Measurements from ENCODE around the gene APOF. TPM values are rescaled to one million over a fixed set of nuclear protein-coding genes. Genes with fewer than 3 reads are reported as not detected.
"Not testable (repeated sequence)": the region's sequence is repeated elsewhere in the genome, so short reads cannot be mapped to it uniquely, and the experiment has no call there.

The APOF gene
- total RNA-seq, 2 donors from 2014 or later: not detected

DNA sequence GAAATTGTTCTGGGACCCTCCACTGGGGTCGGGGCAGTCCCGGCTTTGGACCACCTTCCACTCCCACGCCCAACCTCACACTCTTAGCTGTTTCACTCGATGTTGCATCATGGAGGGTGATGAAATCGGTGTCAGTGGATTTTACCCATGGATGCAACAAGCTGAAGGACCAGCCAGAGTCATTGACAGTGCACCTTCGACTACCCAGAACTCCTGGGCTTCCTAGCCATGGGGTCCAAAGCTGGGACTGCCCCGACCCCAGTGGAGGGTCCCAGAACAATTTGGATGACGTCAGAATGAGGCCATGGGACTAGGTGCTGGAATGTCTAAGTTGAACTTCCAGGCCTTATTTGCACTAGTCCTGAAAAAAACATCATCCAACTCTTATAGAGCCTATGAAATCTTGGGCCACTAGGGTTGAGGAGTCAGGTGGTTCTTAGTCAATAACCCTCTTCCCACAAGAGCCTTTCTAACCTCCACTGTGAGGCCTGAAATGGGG is 24.9 kb downstream of the APOF start:
- Histone ChIP-seq H3K9ac (ENCODE audit: extremely low read depth, low read length, poor library complexity, severe bottlenecking) (no peak overlapping the region), H3K9me3 (ENCODE audit: control insufficient read depth, low read length) (no peaks in the 10 kb centered on the region), H3K27me3 (ENCODE audit: control insufficient read depth, insufficient read depth, low read length, poor library complexity, severe bottlenecking) (no peaks in the 10 kb centered on the region), H3K4me3 (ENCODE audit: low read length) (no peak overlapping the region), H3K27ac (ENCODE audit: low read depth, low read length) (no peak overlapping the region), H3K4me1 (ENCODE audit: control insufficient read depth, insufficient read depth, low read length) (no peaks in the 10 kb centered on the region), H3K36me3 (ENCODE audit: control insufficient read depth, insufficient read depth, low read length) (peaks cover 6% of the 10 kb centered on the region)
- 87 to 95% methylated on average over 8 of the region's 8 CpGs for WGBS, 2 experiments (ENCODE audit: insufficient coverage in 1 of 2, insufficient read length in 1 of 2)
- DNase-seq: no peak
- Mint-ChIP-seq H3K36me3 (ENCODE audit: low read depth) (peaks cover 4% of the 10 kb centered on the region), H3K27me3 (ENCODE audit: insufficient read depth) (no peaks in the 10 kb centered on the region), H3K9me3 (no peaks in the 10 kb centered on the region), H3K27ac (peak overlapping the region; percentile 48), H3K4me3 (no peak overlapping the region), H3K4me1 (peaks cover 23% of the 10 kb centered on the region)
- TF ChIP-seq, protein P1, sequence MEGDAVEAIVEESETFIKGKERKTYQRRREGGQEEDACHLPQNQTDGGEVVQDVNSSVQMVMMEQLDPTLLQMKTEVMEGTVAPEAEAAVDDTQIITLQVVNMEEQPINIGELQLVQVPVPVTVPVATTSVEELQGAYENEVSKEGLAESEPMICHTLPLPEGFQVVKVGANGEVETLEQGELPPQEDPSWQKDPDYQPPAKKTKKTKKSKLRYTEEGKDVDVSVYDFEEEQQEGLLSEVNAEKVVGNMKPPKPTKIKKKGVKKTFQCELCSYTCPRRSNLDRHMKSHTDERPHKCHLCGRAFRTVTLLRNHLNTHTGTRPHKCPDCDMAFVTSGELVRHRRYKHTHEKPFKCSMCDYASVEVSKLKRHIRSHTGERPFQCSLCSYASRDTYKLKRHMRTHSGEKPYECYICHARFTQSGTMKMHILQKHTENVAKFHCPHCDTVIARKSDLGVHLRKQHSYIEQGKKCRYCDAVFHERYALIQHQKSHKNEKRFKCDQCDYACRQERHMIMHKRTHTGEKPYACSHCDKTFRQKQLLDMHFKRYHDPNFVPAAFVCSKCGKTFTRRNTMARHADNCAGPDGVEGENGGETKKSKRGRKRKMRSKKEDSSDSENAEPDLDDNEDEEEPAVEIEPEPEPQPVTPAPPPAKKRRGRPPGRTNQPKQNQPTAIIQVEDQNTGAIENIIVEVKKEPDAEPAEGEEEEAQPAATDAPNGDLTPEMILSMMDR (conservative IDR thresholded peaks at IDR 0.05): no peak

DNA sequence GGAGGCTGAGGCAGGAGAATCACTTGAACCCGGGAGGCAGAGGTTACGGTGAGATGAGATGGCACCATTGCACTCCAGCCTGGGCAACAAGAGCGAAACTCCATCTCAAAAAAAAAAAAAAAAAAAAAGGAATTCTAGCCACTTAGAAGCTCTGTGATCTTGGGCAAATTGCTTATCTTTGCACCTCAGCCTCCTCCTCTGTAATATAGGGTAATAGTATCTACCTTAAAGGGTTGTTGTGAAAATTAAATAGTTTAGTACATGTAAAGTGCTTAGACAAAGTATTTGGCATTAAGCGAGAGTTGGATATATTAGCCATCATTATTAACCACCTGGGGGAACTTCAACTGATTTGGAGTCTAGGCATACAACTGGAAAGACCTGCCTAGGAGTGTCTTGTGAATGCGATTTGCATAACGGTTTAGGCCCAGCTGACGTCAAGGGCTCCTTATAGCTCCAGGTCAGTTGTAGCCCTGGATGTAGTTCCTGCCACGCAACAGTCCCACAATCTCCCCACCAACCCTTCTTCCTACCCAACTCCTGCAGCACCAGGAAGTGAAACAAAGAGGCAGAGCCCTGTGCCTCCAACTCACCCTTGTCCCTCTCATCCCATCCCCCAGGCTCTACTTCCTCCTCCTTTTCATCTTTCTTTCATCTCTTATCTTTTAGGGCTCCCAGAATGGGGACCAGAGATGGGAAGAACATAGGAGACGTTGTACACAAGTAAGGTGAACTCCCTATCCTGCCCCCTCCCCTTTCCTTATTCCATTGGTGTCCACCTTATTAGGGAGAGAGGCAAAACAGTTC is 26.1 kb downstream of the APOF start:
- H3K27me3 ChIP-seq (ENCODE audit: control insufficient read depth, insufficient read depth, low read length, poor library complexity, severe bottlenecking): no peaks in the 10 kb centered on the region
- TF ChIP-seq, protein P1 (conservative IDR thresholded peaks at IDR 0.05): no peak
- no peaks in the 10 kb centered on the region for H3K4me1 ChIP-seq (ENCODE audit: control insufficient read depth, insufficient read depth, low read length)
- DNase-seq: no peak
- no peak overlapping the region for H3K4me3 Mint-ChIP-seq
- H3K36me3 Mint-ChIP-seq (ENCODE audit: low read depth): no peaks in the 10 kb centered on the region
- no peak overlapping the region for H3K27ac Mint-ChIP-seq
- H3K27me3 Mint-ChIP-seq (ENCODE audit: insufficient read depth): no peaks in the 10 kb centered on the region
- no peak overlapping the region for H3K27ac ChIP-seq (ENCODE audit: low read depth, low read length)
- H3K4me3 ChIP-seq (ENCODE audit: low read length): no peak overlapping the region
- no peak overlapping the region for H3K9ac ChIP-seq (ENCODE audit: extremely low read depth, low read length, poor library complexity, severe bottlenecking)
- peaks cover 23% of the 10 kb centered on the region for H3K4me1 Mint-ChIP-seq
- H3K9me3 Mint-ChIP-seq: no peaks in the 10 kb centered on the region
- no peaks in the 10 kb centered on the region for H3K36me3 ChIP-seq (ENCODE audit: control insufficient read depth, insufficient read depth, low read length)
- 86 to 92% methylated on average over 6 to 8 of the region's 9 CpGs for WGBS, 2 experiments (ENCODE audit: insufficient coverage in 1 of 2, insufficient read length in 1 of 2)
- no peaks in the 10 kb centered on the region for H3K9me3 ChIP-seq (ENCODE audit: control insufficient read depth, low read length)

DNA sequence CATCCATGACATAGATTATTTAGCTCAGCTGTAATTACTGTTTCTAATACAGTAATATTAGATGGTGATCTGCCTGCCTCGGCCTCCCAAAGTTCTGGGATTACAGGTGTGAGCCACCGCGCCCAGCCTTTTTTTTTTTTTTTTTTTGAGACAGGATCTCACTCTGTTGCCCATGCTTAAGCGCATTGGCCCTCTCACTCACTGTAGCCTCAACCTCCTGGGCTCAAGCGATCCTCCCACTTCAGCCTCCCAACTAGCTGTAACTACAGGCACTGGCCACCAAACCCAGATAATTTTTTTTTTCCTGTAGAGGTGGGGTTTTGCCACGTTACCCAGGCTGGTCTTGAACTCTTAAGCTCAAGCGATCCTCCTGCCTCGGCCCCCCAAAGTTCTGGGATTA is 27.1 kb downstream of the APOF start:
- H3K27me3 ChIP-seq (ENCODE audit: control insufficient read depth, insufficient read depth, low read length, poor library complexity, severe bottlenecking); H3K9me3 Mint-ChIP-seq; H3K9ac ChIP-seq (ENCODE audit: extremely low read depth, low read length, poor library complexity, severe bottlenecking); H3K4me1 ChIP-seq (ENCODE audit: control insufficient read depth, insufficient read depth, low read length); H3K27ac ChIP-seq (ENCODE audit: low read depth, low read length); H3K36me3 Mint-ChIP-seq (ENCODE audit: low read depth); H3K27me3 Mint-ChIP-seq (ENCODE audit: insufficient read depth); H3K4me3 ChIP-seq (ENCODE audit: low read length); H3K4me3 Mint-ChIP-seq; H3K27ac Mint-ChIP-seq; H3K9me3 ChIP-seq (ENCODE audit: control insufficient read depth, low read length); DNase-seq; H3K36me3 ChIP-seq (ENCODE audit: control insufficient read depth, insufficient read depth, low read length): not testable (repeated sequence)
- H3K4me1 Mint-ChIP-seq: peaks cover 23% of the 10 kb centered on the region
- WGBS, 2 experiments (ENCODE audit: insufficient coverage in 1 of 2, insufficient read length in 1 of 2): 93 to 97% methylated on average over 4 to 8 of the region's 8 CpGs
